ENCODE measurements around the gene ABCA7.

The ABCA7 gene

GRCh38 chr19:1106841-1107660 is 67.1 kb downstream of the ABCA7 start:
- peak; percentile 11 for TF ChIP-seq CTCF (IDR thresholded peaks at IDR 0.05; ENCODE audit: low read length, missing control alignments)
- no peak overlapping the region for H3K4me3 ChIP-seq (replicated peaks; ENCODE audit: low read depth, low read length)
- peak; percentile 65 for DNase-seq (ENCODE audit: low read depth)

- H3K4me3 ChIP-seq (replicated peaks; ENCODE audit: low read depth, low read length): no peak overlapping the region
- no peak for DNase-seq (ENCODE audit: low read depth)
- no peak for TF ChIP-seq CTCF (IDR thresholded peaks at IDR 0.05; ENCODE audit: low read length, missing control alignments)
These were observed 67.9 kb downstream of the ABCA7 start for GRCh38 chr19:1107661-1108261.

GRCh38 chr19:1108291-1109031 is 68.6 kb downstream of the ABCA7 start:
- DNase-seq (ENCODE audit: low read depth): no peak
- TF ChIP-seq CTCF (IDR thresholded peaks at IDR 0.05; ENCODE audit: low read length, missing control alignments): no peak
- no peak overlapping the region for H3K4me3 ChIP-seq (replicated peaks; ENCODE audit: low read depth, low read length)

GRCh38 chr19:1109032-1109551 is 69.2 kb downstream of the ABCA7 start:
- TF ChIP-seq CTCF (IDR thresholded peaks at IDR 0.05; ENCODE audit: low read length, missing control alignments): no peak
- no peak overlapping the region for H3K4me3 ChIP-seq (replicated peaks; ENCODE audit: low read depth, low read length)
- no peak for DNase-seq (ENCODE audit: low read depth)

GRCh38 chr19:1109697-1110671 is 70.1 kb downstream of the ABCA7 start:
- no peak for TF ChIP-seq CTCF (IDR thresholded peaks at IDR 0.05; ENCODE audit: low read length, missing control alignments)
- H3K4me3 ChIP-seq (replicated peaks; ENCODE audit: low read depth, low read length): no peak overlapping the region
- DNase-seq (ENCODE audit: low read depth): no peak
